CD14-positive monocyte (primary cell): Measurements from ENCODE around the gene SNX19. TPM values are rescaled to one million over a fixed set of nuclear protein-coding genes. Genes with fewer than 3 reads are reported as not detected.

Experiments
- DNase-seq, 3 donors: peaks; one replicate each; pipeline ENCODE4 v3.0.0-alpha.2; 2011 to 2022
- H2AFZ ChIP-seq: 2 replicates; pipeline ENCODE4 v1.6.0; 2012; ENCODE audit warnings: mild to moderate bottlenecking, low read depth, low read length, inconsistent platforms; ENCODE audit not compliant: insufficient read depth, poor library complexity, severe bottlenecking
- H3K27ac ChIP-seq, 2 donors: 1 replicate in 1 of 2; 2 replicates in 1 of 2; pipeline ENCODE4 v1.5.1; 2012 to 2013; ENCODE audit warnings: low read length in 2 of 2, control low read depth in 1 of 2, inconsistent platforms in 1 of 2, low read depth in 1 of 2, mild to moderate bottlenecking in 1 of 2
- H3K27me3 ChIP-seq, 2 donors: one replicate each; pipeline versions ENCODE4 v1.6.0 to v1.6.1; 2011 to 2013; ENCODE audit warnings: low read length in 2 of 2; ENCODE audit not compliant: control insufficient read depth in 2 of 2, insufficient read depth in 2 of 2
- H3K36me3 ChIP-seq, 2 donors: replicated peaks in 1 of 2; 1 replicate in 1 of 2; 2 replicates in 1 of 2; pipeline versions ENCODE4 v1.5.1 to v1.6.1; 2012 to 2013; ENCODE audit warnings: low read length in 2 of 2, control low read depth in 1 of 2, inconsistent platforms in 1 of 2, mild to moderate bottlenecking in 1 of 2; ENCODE audit not compliant: insufficient read depth in 2 of 2, control insufficient read depth in 1 of 2
- H3K4me1 ChIP-seq, 2 donors: 1 replicate in 1 of 2; 2 replicates in 1 of 2; pipeline versions ENCODE4 v1.5.1 to v1.6.1; 2012 to 2013; ENCODE audit warnings: low read length in 2 of 2, control low read depth in 1 of 2, inconsistent platforms in 1 of 2, mild to moderate bottlenecking in 1 of 2, moderate library complexity in 1 of 2; ENCODE audit not compliant: insufficient read depth in 2 of 2, control insufficient read depth in 1 of 2
- H3K4me2 ChIP-seq: replicated peaks from 2 replicates; pipeline ENCODE3; 2012; ENCODE audit warnings: low read length, moderate library complexity, mild to moderate bottlenecking; ENCODE audit not compliant: poor library complexity, severe bottlenecking; ENCODE audit errors: extremely low read depth
- H3K4me3 ChIP-seq, 3 experiments: fragments of 200-600 bp in 1 of 3; sonication (generic) in 1 of 3; replicated peaks in 1 of 3; 1 replicate in 2 of 3; 2 replicates in 1 of 3; pipeline ENCODE4 v1.5.1; 2011 to 2013; ENCODE audit warnings: low read length in 3 of 3, mild to moderate bottlenecking in 3 of 3, control low read depth in 2 of 3, low read depth in 2 of 3, inconsistent platforms in 1 of 3, moderate library complexity in 1 of 3
- H3K79me2 ChIP-seq: 2 replicates; pipeline ENCODE4 v1.6.0; 2012; ENCODE audit warnings: mild to moderate bottlenecking, control low read depth, inconsistent platforms, low read length, moderate library complexity; ENCODE audit not compliant: insufficient read depth
- H3K9ac ChIP-seq: 2 replicates; pipeline ENCODE4 v1.6.0; 2017; ENCODE audit warnings: low read length, mild to moderate bottlenecking; ENCODE audit not compliant: insufficient read depth, poor library complexity, severe bottlenecking
- H3K9me3 ChIP-seq, 2 donors: replicated peaks in 1 of 2; 1 replicate in 1 of 2; 2 replicates in 1 of 2; pipeline versions ENCODE4 v1.5.1 to v1.6.1; 2012 to 2013; ENCODE audit warnings: low read length in 2 of 2, control low read depth in 1 of 2; ENCODE audit not compliant: control insufficient read depth in 1 of 2, insufficient read depth in 1 of 2
- H4K20me1 ChIP-seq: 2 replicates; pipeline ENCODE4 v1.6.0; 2012; ENCODE audit warnings: mild to moderate bottlenecking, low read length, control low read depth, moderate library complexity; ENCODE audit not compliant: insufficient read depth
- H3K27ac Mint-ChIP-seq, 7 donors: one replicate each; pipeline ENCODE4 v1.8.0; 2020; ENCODE audit warnings: mild to moderate bottlenecking in 7 of 7, mixed read lengths in 7 of 7, moderate library complexity in 6 of 7, inconsistent platforms in 2 of 7
- H3K27me3 Mint-ChIP-seq, 3 donors: one replicate each; pipeline ENCODE4 v1.8.0; 2021 to 2022; ENCODE audit warnings: low read depth in 3 of 3, mild to moderate bottlenecking in 3 of 3, mixed read lengths in 3 of 3, moderate library complexity in 3 of 3, inconsistent platforms in 1 of 3
- H3K36me3 Mint-ChIP-seq, 2 donors: one replicate each; pipeline ENCODE4 v1.8.0; 2020; ENCODE audit warnings: mixed read lengths in 2 of 2, inconsistent platforms in 1 of 2, mild to moderate bottlenecking in 1 of 2
- H3K4me1 Mint-ChIP-seq: one replicate; pipeline ENCODE4 v1.8.0; 2020; ENCODE audit warnings: mild to moderate bottlenecking, mixed read lengths
- H3K4me3 Mint-ChIP-seq, 2 donors: one replicate each; pipeline ENCODE4 v1.8.0; 2020; ENCODE audit warnings: mild to moderate bottlenecking in 2 of 2, mixed read lengths in 2 of 2, moderate library complexity in 1 of 2
- H3K9me3 Mint-ChIP-seq, 7 donors: one replicate each; pipeline ENCODE4 v1.8.0; 2020 to 2022; ENCODE audit warnings: mixed read lengths in 7 of 7, mild to moderate bottlenecking in 6 of 7, moderate library complexity in 6 of 7, inconsistent platforms in 2 of 7
- WGBS: methylation state at CpG from one replicate; pipeline ENCODE4 v1.1.5; 2013; ENCODE audit warnings: missing lambda C conversion rate; ENCODE audit not compliant: insufficient coverage; 5-methylcytosine and 5-hydroxymethylcytosine counted together
- intact Hi-C, 2 donors: fragments of 100-400 bp; cut with micrococcal nuclease; formaldehyde crosslinking; loops; one replicate each; pipeline versions ENCODE4 v1.15.0 to v1.15.1; 2023
- polyA plus RNA-seq, 3 donors: library from polyadenylated mRNA; depleted of rRNA in 1 of 3; unstranded in 2 of 3; stranded (reverse) in 1 of 3; fragments of 300-500 nt in 2 of 3; fragments of >200 nt in 1 of 3; fragmentation: Illumina TruSeq in 2 of 3; gene quantifications; 1 replicate in 2 of 3; 2 replicates in 1 of 3; pipeline ENCODE4 v1.2.3, GENCODE V29; 2012 to 2021
- TF ChIP-seq, protein P1 (sequence below): fragments of 200-600 bp; IDR thresholded peaks from one replicate; pipeline ENCODE4 v1.8.0; 2022; ENCODE audit warnings: antibody characterized with exemption, mild to moderate bottlenecking

SNX19 gene
- polyA plus RNA-seq, 3 donors: 13.6 to 23.3 (median 17.6) TPM

DNA sequence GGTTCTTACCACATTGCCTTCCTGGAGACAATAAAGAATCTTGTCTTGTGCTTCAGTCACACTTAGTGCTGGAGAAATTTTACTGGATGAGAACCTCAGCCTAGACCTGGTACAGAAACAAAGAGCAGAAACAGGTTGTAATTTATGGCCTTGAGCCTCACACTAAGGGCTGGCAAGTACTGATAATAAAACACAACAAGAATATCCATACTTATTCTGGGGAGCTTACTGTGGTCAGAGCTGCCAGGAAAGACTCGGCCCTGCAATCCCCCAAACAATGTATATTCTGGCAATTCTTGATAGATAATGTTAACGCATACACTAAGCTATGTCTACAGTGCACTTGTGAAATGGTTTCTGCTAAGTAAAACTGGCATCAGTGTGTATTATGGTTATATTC lies 9.7 kb downstream of the SNX19 start:
- Histone ChIP-seq H2AFZ (no peak overlapping the region), H3K4me3 (no peak overlapping the region), H3K36me3 (peaks cover 93 to 95% of the 10 kb centered on the region in 2 donors), H3K4me1 (no peaks in the 10 kb centered on the region), H3K9ac (no peak overlapping the region), H3K4me2 (no peak overlapping the region), H3K27me3 (no peaks in the 10 kb centered on the region), H3K79me2 (no peaks in the 10 kb centered on the region), H4K20me1 (peaks cover 27% of the 10 kb centered on the region), H3K9me3 (no peaks in the 10 kb centered on the region), H3K27ac (no peak overlapping the region)
- WGBS: no CpG with 5 or more reads among the region's 2 CpGs
- Mint-ChIP-seq H3K27ac (no peak overlapping the region), H3K9me3 (no peaks in the 10 kb centered on the region), H3K4me1 (peaks cover 5% of the 10 kb centered on the region), H3K27me3 (no peaks in the 10 kb centered on the region), H3K4me3 (no peak overlapping the region), H3K36me3 (peaks cover 90 to 96% of the 10 kb centered on the region in 2 donors)
- TF ChIP-seq, protein P1, sequence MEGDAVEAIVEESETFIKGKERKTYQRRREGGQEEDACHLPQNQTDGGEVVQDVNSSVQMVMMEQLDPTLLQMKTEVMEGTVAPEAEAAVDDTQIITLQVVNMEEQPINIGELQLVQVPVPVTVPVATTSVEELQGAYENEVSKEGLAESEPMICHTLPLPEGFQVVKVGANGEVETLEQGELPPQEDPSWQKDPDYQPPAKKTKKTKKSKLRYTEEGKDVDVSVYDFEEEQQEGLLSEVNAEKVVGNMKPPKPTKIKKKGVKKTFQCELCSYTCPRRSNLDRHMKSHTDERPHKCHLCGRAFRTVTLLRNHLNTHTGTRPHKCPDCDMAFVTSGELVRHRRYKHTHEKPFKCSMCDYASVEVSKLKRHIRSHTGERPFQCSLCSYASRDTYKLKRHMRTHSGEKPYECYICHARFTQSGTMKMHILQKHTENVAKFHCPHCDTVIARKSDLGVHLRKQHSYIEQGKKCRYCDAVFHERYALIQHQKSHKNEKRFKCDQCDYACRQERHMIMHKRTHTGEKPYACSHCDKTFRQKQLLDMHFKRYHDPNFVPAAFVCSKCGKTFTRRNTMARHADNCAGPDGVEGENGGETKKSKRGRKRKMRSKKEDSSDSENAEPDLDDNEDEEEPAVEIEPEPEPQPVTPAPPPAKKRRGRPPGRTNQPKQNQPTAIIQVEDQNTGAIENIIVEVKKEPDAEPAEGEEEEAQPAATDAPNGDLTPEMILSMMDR: no peak
- DNase-seq: no peak
- intact Hi-C loops: no loop called here

DNA sequence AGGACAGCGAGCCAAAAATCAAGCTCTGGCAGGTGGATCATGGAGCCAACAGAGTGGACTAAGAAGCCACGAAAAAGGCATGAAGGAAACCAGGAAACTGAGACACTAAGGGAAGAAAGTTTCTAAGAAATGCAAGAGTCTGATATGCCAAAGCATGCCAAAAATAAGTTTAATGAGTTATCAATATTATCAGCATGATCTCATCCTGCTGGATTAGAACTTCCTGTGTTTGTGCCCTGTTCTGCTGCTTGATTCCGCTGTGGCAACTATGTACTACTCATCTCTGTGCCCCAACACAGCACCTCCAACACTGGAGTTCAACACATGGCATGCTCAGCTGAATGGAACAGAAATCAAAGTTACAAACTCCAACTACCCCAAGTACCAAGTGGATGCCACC lies 10.8 kb downstream of the SNX19 start:
- TF ChIP-seq, protein P1: no peak
- Histone ChIP-seq H3K79me2 (no peaks in the 10 kb centered on the region), H4K20me1 (peaks cover 22% of the 10 kb centered on the region), H3K9ac (no peak overlapping the region), H3K9me3 (no peaks in the 10 kb centered on the region), H3K4me2 (no peak overlapping the region), H3K27me3 (no peaks in the 10 kb centered on the region), H3K27ac (no peak overlapping the region), H3K4me3 (no peak overlapping the region), H3K36me3 (peaks cover 99 to 100% of the 10 kb centered on the region in 2 donors), H2AFZ (no peak overlapping the region), H3K4me1 (no peaks in the 10 kb centered on the region)
- Mint-ChIP-seq H3K4me3 (no peak overlapping the region), H3K27ac (no peak overlapping the region), H3K4me1 (peaks cover 5% of the 10 kb centered on the region), H3K9me3 (no peaks in the 10 kb centered on the region), H3K36me3 (peaks cover 93 to 98% of the 10 kb centered on the region in 2 donors), H3K27me3 (no peaks in the 10 kb centered on the region)
- WGBS: 100% methylated on average over 3 of the region's 3 CpGs
- no peak for DNase-seq
- intact Hi-C loops: no loop called here
